H1 (cell line): ENCODE measurements around the gene SEMA3D. TPM values are rescaled to one million over a fixed set of nuclear protein-coding genes. Genes with fewer than 3 reads are reported as not detected.

ENCODE experiments used
- CTCF ChIA-PET: fragments of 300-600 bp; sonication (Branson Sonifier 250); formaldehyde crosslinking; loops from one replicate; lab custom pipeline; 2021; ENCODE audit not compliant: partially characterized antibody; lab: Charles Lee
- POLR2A ChIA-PET: fragments of 300-600 bp; sonication (Branson Sonifier 250); formaldehyde crosslinking; loops from one replicate; lab custom pipeline; 2021; ENCODE audit warnings: inconsistent platforms; ENCODE audit not compliant: partially characterized antibody; lab: Charles Lee
- DNase-seq, 2 experiments: peaks; one replicate each; pipeline versions ENCODE4 v3.0.0 to v3.0.0-alpha.2; 2010 to 2022; ENCODE audit warnings: low spot score in 2 of 2, low read depth in 1 of 2, mixed read lengths in 1 of 2
- FAIRE-seq: peaks from 2 replicates; lab custom pipeline; 2011; peaks lifted over from hg19 to GRCh38; lab: Jason Lieb, UNC
- H2AFZ ChIP-seq: 2 replicates; pipeline ENCODE4 v1.8.1; 2012; ENCODE audit warnings: low read length, inconsistent platforms
- H2AK5ac ChIP-seq: 2 replicates; pipeline ENCODE4 v1.6.1; 2013; ENCODE audit warnings: low read depth, low read length
- H2BK120ac ChIP-seq: replicated peaks from 2 replicates; pipeline ENCODE3; 2013; ENCODE audit warnings: low read depth, low read length, inconsistent platforms
- H2BK12ac ChIP-seq: 2 replicates; pipeline ENCODE4 v1.6.1; 2013; ENCODE audit warnings: low read depth, low read length
- H2BK15ac ChIP-seq: 2 replicates; pipeline ENCODE4 v1.6.1; 2013; ENCODE audit warnings: low read length
- H2BK20ac ChIP-seq: 2 replicates; pipeline ENCODE4 v1.6.1; 2013; ENCODE audit warnings: low read length
- H2BK5ac ChIP-seq: 2 replicates; pipeline ENCODE4 v1.6.1; 2013; ENCODE audit warnings: low read depth, low read length
- H3K14ac ChIP-seq: 2 replicates; pipeline ENCODE4 v1.6.1; 2013; ENCODE audit warnings: inconsistent platforms; ENCODE audit not compliant: insufficient read length
- H3K18ac ChIP-seq: 2 replicates; pipeline ENCODE4 v1.6.1; 2013; ENCODE audit warnings: low read length; ENCODE audit errors: extremely low read depth
- H3K23ac ChIP-seq: 2 replicates; pipeline ENCODE4 v1.6.1; 2013; ENCODE audit warnings: inconsistent platforms; ENCODE audit not compliant: insufficient read length
- H3K23me2 ChIP-seq: 2 replicates; pipeline ENCODE4 v1.6.1; 2013; ENCODE audit warnings: low read depth, low read length
- H3K27ac ChIP-seq: 2 replicates; pipeline ENCODE4 v1.6.1; 2011; ENCODE audit warnings: low read depth, low read length, inconsistent platforms
- H3K27me3 ChIP-seq, 4 experiments: replicated peaks in 1 of 4; 1 replicate in 1 of 4; 2 replicates in 3 of 4; pipeline versions ENCODE4 v1.6.1 to v1.8.1; 2011 to 2013; ENCODE audit warnings: low read length in 3 of 4, mild to moderate bottlenecking in 3 of 4, inconsistent platforms in 2 of 4, mixed read lengths in 2 of 4, moderate library complexity in 1 of 4; ENCODE audit not compliant: control insufficient read depth in 3 of 4, insufficient read depth in 3 of 4; ENCODE audit errors: extremely low read depth in 1 of 4
- H3K36me3 ChIP-seq, 4 experiments: 2 replicates each; pipeline versions ENCODE4 v1.6.1 to v1.8.1; 2011 to 2013; ENCODE audit warnings: mild to moderate bottlenecking in 4 of 4, low read length in 3 of 4, moderate library complexity in 2 of 4, control low read depth in 1 of 4, inconsistent platforms in 1 of 4; ENCODE audit not compliant: insufficient read depth in 4 of 4, control insufficient read depth in 2 of 4
- H3K4ac ChIP-seq: replicated peaks from 2 replicates; pipeline ENCODE3; 2013; ENCODE audit warnings: low read length, low read depth, mixed read lengths, inconsistent platforms; ENCODE audit not compliant: insufficient read length
- H3K4me1 ChIP-seq, 4 experiments: replicated peaks in 1 of 4; 1 replicate in 1 of 4; 2 replicates in 3 of 4; pipeline versions ENCODE4 v1.6.1 to v1.8.1; 2011 to 2013; ENCODE audit warnings: low read length in 3 of 4, inconsistent platforms in 2 of 4, mixed read lengths in 1 of 4; ENCODE audit not compliant: insufficient read depth in 4 of 4, control insufficient read depth in 3 of 4
- H3K4me2 ChIP-seq, 2 experiments: 2 replicates each; pipeline versions ENCODE4 v1.6.1 to v1.8.1; 2011 to 2013; ENCODE audit warnings: low read depth in 2 of 2, low read length in 2 of 2, control low read depth in 1 of 2, inconsistent platforms in 1 of 2, mild to moderate bottlenecking in 1 of 2; ENCODE audit not compliant: insufficient read depth in 1 of 2
- H3K4me3 ChIP-seq, 4 experiments: fragments of 200-600, 300-600 bp in 1 of 4; sonication (generic), shearing (Covaris generic), sonication (Bioruptor Twin) in 1 of 4; 2 replicates each; pipeline versions ENCODE4 v1.5.1 to v1.8.1; 2011 to 2016; ENCODE audit warnings: low read length in 4 of 4, low read depth in 3 of 4, control low read depth in 2 of 4, inconsistent platforms in 2 of 4, mild to moderate bottlenecking in 2 of 4, mixed read lengths in 1 of 4, moderate library complexity in 1 of 4; ENCODE audit not compliant: insufficient read depth in 2 of 4; ENCODE audit errors: extremely low read depth in 1 of 4
- H3K56ac ChIP-seq: replicated peaks from 2 replicates; pipeline ENCODE3; 2013; ENCODE audit warnings: low read depth, mild to moderate bottlenecking, mixed read lengths, low read length, inconsistent platforms; ENCODE audit not compliant: insufficient read length
- H3K79me1 ChIP-seq: 2 replicates; pipeline ENCODE4 v1.6.1; 2013; ENCODE audit warnings: low read depth, low read length, control low read depth
- H3K79me2 ChIP-seq, 2 experiments: 2 replicates each; pipeline versions ENCODE4 v1.6.1 to v1.8.1; 2012 to 2013; ENCODE audit warnings: low read length in 2 of 2, mild to moderate bottlenecking in 2 of 2, inconsistent platforms in 1 of 2; ENCODE audit not compliant: insufficient read depth in 2 of 2, control insufficient read depth in 1 of 2
- H3K9ac ChIP-seq, 4 experiments: replicated peaks in 1 of 4; 1 replicate in 1 of 4; 2 replicates in 3 of 4; pipeline versions ENCODE4 v1.6.1 to v1.8.1; 2011 to 2013; ENCODE audit warnings: low read depth in 3 of 4, low read length in 3 of 4, control low read depth in 2 of 4, mild to moderate bottlenecking in 2 of 4, moderate library complexity in 2 of 4, inconsistent platforms in 1 of 4; ENCODE audit errors: extremely low read depth in 1 of 4
- H3K9me3 ChIP-seq, 2 experiments: 2 replicates each; pipeline versions ENCODE4 v1.6.1 to v1.8.1; 2012 to 2013; ENCODE audit warnings: mild to moderate bottlenecking in 2 of 2, moderate library complexity in 2 of 2, control low read depth in 1 of 2, inconsistent platforms in 1 of 2, low read depth in 1 of 2, low read length in 1 of 2, mixed read lengths in 1 of 2; ENCODE audit not compliant: insufficient read depth in 2 of 2
- H4K20me1 ChIP-seq, 2 experiments: replicated peaks in 1 of 2; 2 replicates each; pipeline versions ENCODE3 to v1.8.1; 2011 to 2013; ENCODE audit warnings: inconsistent platforms in 2 of 2, low read length in 2 of 2, mild to moderate bottlenecking in 1 of 2; ENCODE audit not compliant: insufficient read depth in 2 of 2, control insufficient read depth in 1 of 2
- H4K5ac ChIP-seq: 2 replicates; pipeline ENCODE4 v1.6.1; 2013; ENCODE audit warnings: low read length, low read depth, mixed read lengths, inconsistent platforms; ENCODE audit not compliant: insufficient read length
- H4K8ac ChIP-seq: 2 replicates; pipeline ENCODE4 v1.8.0; 2013; ENCODE audit warnings: mild to moderate bottlenecking, moderate library complexity, low read length, inconsistent platforms; ENCODE audit not compliant: insufficient read depth; ENCODE audit errors: extremely low read depth
- H4K91ac ChIP-seq: replicated peaks from 2 replicates; pipeline ENCODE3; 2013; ENCODE audit warnings: low read length, mixed read lengths, inconsistent platforms; ENCODE audit not compliant: insufficient read length
- CHD1 ChIP-seq: IDR thresholded peaks from 2 replicates; pipeline ENCODE4 v1.6.1; 2012; ENCODE audit warnings: low read depth, low read length, improper control_type of control experiment
- EZH2 ChIP-seq: fragments of 200-600 bp; sonication (generic); IDR thresholded peaks from 2 replicates; pipeline ENCODE4 v1.7.1; 2012; ENCODE audit warnings: low read depth, mild to moderate bottlenecking, moderate library complexity, low read length, inconsistent platforms; ENCODE audit not compliant: severe bottlenecking
- FOSL1 ChIP-seq: IDR thresholded peaks from 2 replicates; pipeline ENCODE4 v1.6.1; 2011; ENCODE audit warnings: mild to moderate bottlenecking, low read depth, low read length, moderate library complexity; ENCODE audit not compliant: insufficient read depth
- NRF1 ChIP-seq: IDR thresholded peaks from 2 replicates; pipeline ENCODE4 v1.6.1; 2011; ENCODE audit warnings: mild to moderate bottlenecking, low read depth, low read length, improper control_type of control experiment
- PHF8 ChIP-seq: fragments of 200-600 bp; sonication (generic); conservative IDR thresholded peaks from 2 replicates; pipeline ENCODE4 v1.7.1; 2012; ENCODE audit warnings: low read depth, mild to moderate bottlenecking, inconsistent platforms, low read length, moderate library complexity
- RFX5 ChIP-seq: IDR thresholded peaks from 2 replicates; pipeline ENCODE4 v1.6.1; 2011; ENCODE audit warnings: low read depth, low read length, improper control_type of control experiment, borderline replicate concordance
- SP2 ChIP-seq: IDR thresholded peaks from 2 replicates; pipeline ENCODE4 v1.6.1; 2012; ENCODE audit warnings: mild to moderate bottlenecking, low read length, inconsistent platforms
- TAF7 ChIP-seq: optimal IDR thresholded peaks from 2 replicates; pipeline ENCODE3; 2011; ENCODE audit warnings: low read depth, mild to moderate bottlenecking, inconsistent platforms, low read length, moderate library complexity, borderline replicate concordance
- TBP ChIP-seq: IDR thresholded peaks from 2 replicates; pipeline ENCODE4 v1.6.1; 2011; ENCODE audit warnings: low read depth, low read length, improper control_type of control experiment
- TCF12 ChIP-seq: IDR thresholded peaks from 2 replicates; pipeline ENCODE4 v1.6.1; 2011; ENCODE audit warnings: low read depth, mild to moderate bottlenecking, low read length
- TEAD4 ChIP-seq: IDR thresholded peaks from 2 replicates; pipeline ENCODE4 v1.6.1; 2012; ENCODE audit warnings: low read depth, low read length, inconsistent platforms, mixed read lengths
- ZNF274 ChIP-seq: IDR thresholded peaks from 2 replicates; pipeline ENCODE4 v1.7.0; 2012; ENCODE audit warnings: low read length, borderline replicate concordance; ENCODE audit errors: extremely low read depth
- WGBS, 2 experiments: shearing (Covaris generic) in 1 of 2; methylation state at CpG; one replicate each; pipeline versions ENCODE4 v1.1.6 to v1.1.7; 2013 to 2015; ENCODE audit warnings: low lambda C conversion rate in 2 of 2, mixed read lengths in 2 of 2, inconsistent platforms in 1 of 2, low coverage in 1 of 2, missing lambda C conversion rate in 1 of 2; ENCODE audit not compliant: insufficient replicate concordance in 2 of 2, insufficient coverage in 1 of 2, insufficient read length in 1 of 2; ENCODE audit errors: extremely low coverage in 1 of 2, missing lambda C conversion rate in 1 of 2; 5-methylcytosine and 5-hydroxymethylcytosine counted together
- polyA plus RNA-seq, 7 experiments: library from polyadenylated mRNA; depleted of rRNA in 3 of 7; stranded (reverse) in 5 of 7; unstranded in 2 of 7; fragments of >200 nt in 5 of 7; fragments of 200-250 nt in 2 of 7; gene quantifications; 1 replicate in 5 of 7; 2 replicates in 1 of 7; 4 replicates in 1 of 7; pipeline versions ENCODE4 v1.2.1 to v1.2.3, GENCODE V29; 2011 to 2013; ENCODE audit warnings: missing spikeins in 2 of 7, mixed read lengths in 2 of 7
- total RNA-seq: library from RNA; stranded (reverse); fragmentation: NEBNext Ultra II Directional; extraction: Animal tissue kit (Norgen Biotek cat#: 25700); gene quantifications from 2 replicates; pipeline ENCODE4 v1.2.1, GENCODE V29; 2021
- TF ChIP-seq, protein P1 (sequence below): IDR thresholded peaks from 2 replicates; pipeline ENCODE4 v1.6.1; 2012; ENCODE audit warnings: low read length, inconsistent platforms

The SEMA3D gene
- total and polyA plus RNA-seq, 2 of the 8 experiments (the other 6 are each of a cell fraction or from before 2014, with no cell fraction given) = 1.6 to 3.5 TPM

- CTCF ChIA-PET = no interaction called here
- TF ChIP-seq CHD1 (no peak), ZNF274 (no peak), TAF7 (no peak), FOSL1 (no peak), TBP (no peak), TCF12 (no peak), TEAD4 (no peak), NRF1 (no peak), RFX5 (no peak), PHF8 (no peak), EZH2 (no peak), SP2 (no peak)
- TF ChIP-seq, protein P1, sequence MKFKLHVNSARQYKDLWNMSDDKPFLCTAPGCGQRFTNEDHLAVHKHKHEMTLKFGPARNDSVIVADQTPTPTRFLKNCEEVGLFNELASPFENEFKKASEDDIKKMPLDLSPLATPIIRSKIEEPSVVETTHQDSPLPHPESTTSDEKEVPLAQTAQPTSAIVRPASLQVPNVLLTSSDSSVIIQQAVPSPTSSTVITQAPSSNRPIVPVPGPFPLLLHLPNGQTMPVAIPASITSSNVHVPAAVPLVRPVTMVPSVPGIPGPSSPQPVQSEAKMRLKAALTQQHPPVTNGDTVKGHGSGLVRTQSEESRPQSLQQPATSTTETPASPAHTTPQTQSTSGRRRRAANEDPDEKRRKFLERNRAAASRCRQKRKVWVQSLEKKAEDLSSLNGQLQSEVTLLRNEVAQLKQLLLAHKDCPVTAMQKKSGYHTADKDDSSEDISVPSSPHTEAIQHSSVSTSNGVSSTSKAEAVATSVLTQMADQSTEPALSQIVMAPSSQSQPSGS = no peak
Measured at GRCh38 chr7:85183296-85183695, 3.6 kb downstream of the SEMA3D start.

More at GRCh38 chr7:85183296-85183695, 3.6 kb downstream of the SEMA3D start:
- H2BK5ac ChIP-seq = no peak overlapping the region
- no peak overlapping the region for H3K4me2 ChIP-seq
- no peak overlapping the region for H3K9ac ChIP-seq
- peaks cover 3 to 34% (median 24%) of the 10 kb centered on the region in 4 experiments for H3K27me3 ChIP-seq
- H3K36me3 ChIP-seq = no peaks in the 10 kb centered on the region
- peaks cover 9 to 11% of the 10 kb centered on the region in 2 experiments for H3K9me3 ChIP-seq
- no peak overlapping the region for H3K4me3 ChIP-seq
- no peak for FAIRE-seq
- no peak overlapping the region for H2AFZ ChIP-seq
- H3K27ac ChIP-seq = no peak overlapping the region
- no peaks in the 10 kb centered on the region for H3K79me1 ChIP-seq
- H4K5ac ChIP-seq = no peak overlapping the region
- H4K91ac ChIP-seq = no peak overlapping the region
- no peak overlapping the region for H3K56ac ChIP-seq
- H2BK120ac ChIP-seq = no peak overlapping the region
- peaks cover 19% of the 10 kb centered on the region for H3K23me2 ChIP-seq
- peaks cover 0 to 2% of the 10 kb centered on the region in 2 experiments for H4K20me1 ChIP-seq
- no peak overlapping the region for H2BK15ac ChIP-seq
- H4K8ac ChIP-seq = no peak overlapping the region
- 94% methylated on average over 3 of the region's 3 CpGs; no CpG with 5 or more reads in 1 of the 2 experiments for WGBS, 2 experiments
- H3K14ac ChIP-seq = no peak overlapping the region
- H2BK12ac ChIP-seq = no peak overlapping the region
- no peak for DNase-seq
- no peak overlapping the region for H3K18ac ChIP-seq
- POLR2A ChIA-PET = no interaction called here
- peaks cover 2 to 11% (median 5%) of the 10 kb centered on the region in 4 experiments; a peak in 6 of 7 replicates for H3K4me1 ChIP-seq
- H2AK5ac ChIP-seq = no peak overlapping the region
- no peak overlapping the region for H2BK20ac ChIP-seq
- H3K79me2 ChIP-seq = no peaks in the 10 kb centered on the region
- no peak overlapping the region for H3K4ac ChIP-seq
- H3K23ac ChIP-seq = no peak overlapping the region
